Spleen (tissue), 11 donors: ENCODE results near the gene ALDH1A2. TPM values are rescaled to one million over a fixed set of nuclear protein-coding genes. Genes with fewer than 3 reads are reported as not detected.

Experiments
- DNase-seq: peaks from one replicate; pipeline ENCODE4 v3.0.0-alpha.2; 2020
- H3K27ac ChIP-seq, 8 donors: fragments of 200-600 bp; sonication (generic) in 7 of 8; 1 replicate in 4 of 8; 2 replicates in 4 of 8; pipeline versions ENCODE4 v1.5.0 to v1.8.0; 2016 to 2021; ENCODE audit warnings: inconsistent platforms in 4 of 8, mild to moderate bottlenecking in 4 of 8, moderate library complexity in 1 of 8
- H3K27me3 ChIP-seq, 7 donors: fragments of 200-600 bp; sonication (generic) in 6 of 7; replicated peaks in 1 of 7; 1 replicate in 4 of 7; 2 replicates in 3 of 7; pipeline versions ENCODE4 v1.5.0 to v1.8.0; 2016 to 2021; ENCODE audit warnings: inconsistent platforms in 3 of 7, mild to moderate bottlenecking in 1 of 7
- H3K36me3 ChIP-seq, 6 donors: fragments of 200-600 bp; sonication (generic) in 5 of 6; 1 replicate in 4 of 6; 2 replicates in 2 of 6; pipeline versions ENCODE4 v1.5.0 to v1.8.0; 2016 to 2021; ENCODE audit warnings: inconsistent platforms in 2 of 6
- H3K4me1 ChIP-seq, 6 donors: fragments of 200-600 bp; sonication (generic) in 5 of 6; 1 replicate in 3 of 6; 2 replicates in 3 of 6; pipeline versions ENCODE4 v1.5.0 to v1.8.0; 2016 to 2021; ENCODE audit warnings: inconsistent platforms in 3 of 6
- H3K4me3 ChIP-seq, 8 donors: fragments of 200-600 bp; sonication (generic) in 7 of 8; 1 replicate in 4 of 8; 2 replicates in 4 of 8; pipeline versions ENCODE4 v1.5.0 to v1.8.0; 2016 to 2021; ENCODE audit warnings: inconsistent platforms in 4 of 8, mild to moderate bottlenecking in 4 of 8, moderate library complexity in 2 of 8
- H3K9me3 ChIP-seq, 8 donors: fragments of 200-600 bp; sonication (generic) in 7 of 8; 1 replicate in 4 of 8; 2 replicates in 4 of 8; pipeline versions ENCODE4 v1.5.0 to v1.8.0; 2016 to 2021; ENCODE audit warnings: inconsistent platforms in 4 of 8
- CTCF ChIP-seq, 11 experiments: fragments of 200-600 bp in 7 of 11; fragments of 450-650 bp in 4 of 11; sonication (generic) in 4 of 11; IDR thresholded peaks in 8 of 11; conservative IDR thresholded peaks in 3 of 11; 1 replicate in 7 of 11; 2 replicates in 4 of 11; pipeline versions ENCODE4 v1.4.0 to v1.8.0; 2016 to 2021; ENCODE audit warnings: antibody characterized with exemption in 11 of 11, inconsistent platforms in 4 of 11, mild to moderate bottlenecking in 1 of 11
- POLR2A ChIP-seq, 3 donors: fragments of 450-650 bp; IDR thresholded peaks; one replicate each; pipeline ENCODE4 v1.5.1; 2017; ENCODE audit warnings: antibody characterized with exemption in 3 of 3, mild to moderate bottlenecking in 1 of 3
- POLR2AphosphoS5 ChIP-seq, 3 donors: sonication (generic); formaldehyde crosslinking; IDR thresholded peaks; one replicate each; pipeline ENCODE4 v1.5.1; 2017; ENCODE audit warnings: antibody characterized with exemption in 3 of 3
- WGBS, 5 donors: extraction: QIAGEN DNeasy Blood & Tissue Kit in 3 of 5; methylation state at CpG; one replicate each; pipeline versions ENCODE4 v1.1.5 to v1.1.7; 2013 to 2018; 5-methylcytosine and 5-hydroxymethylcytosine counted together
- intact Hi-C: fragments of 100-400 bp; cut with DNase I; formaldehyde crosslinking; loops from one replicate; pipeline ENCODE4 v1.15.0; 2023; ENCODE audit warnings: low total_unique reads
- polyA plus RNA-seq, 3 donors: library from polyadenylated mRNA; stranded (reverse); fragments of 200-250 nt; gene quantifications; one replicate each; pipeline ENCODE4 v1.2.1, GENCODE V29; 2013
- total RNA-seq, 7 donors: library from RNA; depleted of rRNA in 3 of 7; stranded (reverse); fragments of >200 nt in 3 of 7; fragmentation: NEBNext Ultra II Directional in 4 of 7; extraction: Animal tissue kit (Norgen Biotek cat#: 25700) in 4 of 7; gene quantifications; one replicate each; pipeline versions ENCODE4 v1.1.0 to v1.2.1, GENCODE V29; 2016 to 2021
- donor health status: healthy with polysubstance abuse.
- donor health status: DM: no; HTN: no; CAD: no; lungs with moderate emphysema.
- donor health status: DM: no; HTN: no; CAD: no.
- donor health status: Bipolar disorder and iron deficiency.
- donor health status: healthy.
- donor health status: DM: no; HTN: no; CAD: no.
- donor health status: DM: yes; HTN: yes; CAD: no.

ALDH1A2 gene
- total and polyA plus RNA-seq, 10 donors: 0.26 to 20.3 (median 4.8) TPM

DNA sequence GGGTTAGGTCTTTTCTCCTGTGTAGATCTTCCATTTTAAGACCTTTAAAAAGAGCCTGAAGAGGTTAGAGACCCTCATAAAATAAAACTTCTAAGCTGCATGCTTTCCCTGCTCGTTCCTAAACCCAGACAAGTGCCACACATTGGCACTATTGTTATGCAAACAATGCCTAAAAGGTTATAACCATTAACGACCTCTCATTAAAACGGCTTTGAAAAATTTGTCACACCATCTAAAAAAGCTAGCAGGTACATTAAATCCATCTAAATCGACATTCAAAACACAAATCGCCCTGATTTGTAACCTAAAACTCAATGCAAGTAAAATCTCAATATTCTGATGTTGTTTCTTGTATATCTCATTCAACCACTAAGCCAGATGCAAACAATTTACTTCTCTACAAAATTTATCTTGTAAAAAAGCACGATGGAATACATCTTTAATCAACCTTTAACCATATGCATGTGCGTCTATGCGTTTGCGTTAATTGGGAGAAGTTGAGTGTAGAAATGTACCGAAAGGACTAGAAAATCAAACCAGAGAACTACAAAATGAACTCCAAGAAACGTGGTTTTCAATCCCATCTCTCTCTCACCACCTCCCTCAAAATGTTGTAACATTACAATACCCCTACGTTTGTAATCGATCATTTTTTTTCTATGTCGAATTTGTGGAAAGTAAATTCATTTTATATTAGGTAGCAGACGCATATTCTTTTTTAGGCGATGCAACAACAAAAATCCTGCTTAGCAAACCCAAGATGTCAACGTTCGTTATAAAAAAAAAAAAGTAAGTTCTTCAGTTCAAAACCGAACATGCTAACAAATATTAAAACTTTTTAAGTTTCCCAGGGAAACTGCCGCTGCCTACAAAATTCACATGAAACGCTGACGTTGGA lies 1.2 kb downstream of the ALDH1A2 start:
- intact Hi-C loops: loop anchor here (10.0 kb wide), 1 partner anchor 310 kb away; no protein-coding TSS in a partner anchor
- TF ChIP-seq POLR2AphosphoS5 (IDR thresholded peaks at IDR 0.05) (no peak), CTCF (IDR thresholded peaks at IDR 0.05 in 8 of 11, conservative IDR thresholded peaks at IDR 0.05 in 3 of 11) (no peak), POLR2A (IDR thresholded peaks at IDR 0.05) (no peak)
- Histone ChIP-seq H3K4me1 (peaks cover 4 to 23% (median 18%) of the 10 kb centered on the region in 6 donors), H3K27me3 (peaks cover 8 to 99% (median 62%) of the 10 kb centered on the region in 7 donors), H3K27ac (peak overlapping the region in 3 of 8 donors; percentile 53 to 78 (median 58)), H3K36me3 (no peaks in the 10 kb centered on the region), H3K9me3 (no peaks in the 10 kb centered on the region), H3K4me3 (peak overlapping the region in 2 of 8 donors; percentile 53 to 74)
- DNase-seq: no peak
- 21 to 29% (median 29%) methylated on average over 22 of the region's 22 CpGs for WGBS, 5 donors

DNA sequence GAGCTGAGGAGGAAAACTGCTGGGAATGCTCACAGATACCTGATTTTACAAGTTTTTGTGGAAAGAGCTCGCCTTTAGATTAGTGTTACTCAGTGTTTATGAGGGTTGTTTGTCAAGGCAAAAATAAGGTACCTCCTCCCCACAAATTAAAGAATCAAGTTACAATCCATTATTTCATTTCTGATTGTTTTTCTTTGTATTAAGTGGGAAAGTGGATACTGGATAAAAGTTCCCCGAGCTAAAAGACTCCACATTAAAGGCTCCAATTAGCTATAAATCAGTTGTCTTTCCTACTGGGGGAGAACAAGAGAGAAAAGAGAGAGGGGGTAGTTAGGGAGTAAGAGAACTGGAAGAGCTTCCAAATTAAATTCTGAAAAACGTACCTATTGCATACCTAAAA lies 1.9 kb downstream of the ALDH1A2 start:
- intact Hi-C loops: loop anchor here (10.0 kb wide), 1 partner anchor 309 kb away; no protein-coding TSS in a partner anchor
- no peak overlapping the region for H3K4me3 ChIP-seq
- DNase-seq: no peak
- H3K27ac ChIP-seq: no peak overlapping the region
- peaks cover 4 to 23% (median 18%) of the 10 kb centered on the region in 6 donors for H3K4me1 ChIP-seq
- WGBS, 5 donors: 30 to 45% (median 41%) methylated on average over 3 of the region's 3 CpGs
- H3K27me3 ChIP-seq: peaks cover 8 to 97% (median 62%) of the 10 kb centered on the region in 7 donors
- TF ChIP-seq CTCF (IDR thresholded peaks at IDR 0.05 in 8 of 11, conservative IDR thresholded peaks at IDR 0.05 in 3 of 11): no peak
- no peak for TF ChIP-seq POLR2AphosphoS5 (IDR thresholded peaks at IDR 0.05)
- no peak for TF ChIP-seq POLR2A (IDR thresholded peaks at IDR 0.05)
- no peaks in the 10 kb centered on the region for H3K36me3 ChIP-seq
- no peaks in the 10 kb centered on the region for H3K9me3 ChIP-seq

DNA sequence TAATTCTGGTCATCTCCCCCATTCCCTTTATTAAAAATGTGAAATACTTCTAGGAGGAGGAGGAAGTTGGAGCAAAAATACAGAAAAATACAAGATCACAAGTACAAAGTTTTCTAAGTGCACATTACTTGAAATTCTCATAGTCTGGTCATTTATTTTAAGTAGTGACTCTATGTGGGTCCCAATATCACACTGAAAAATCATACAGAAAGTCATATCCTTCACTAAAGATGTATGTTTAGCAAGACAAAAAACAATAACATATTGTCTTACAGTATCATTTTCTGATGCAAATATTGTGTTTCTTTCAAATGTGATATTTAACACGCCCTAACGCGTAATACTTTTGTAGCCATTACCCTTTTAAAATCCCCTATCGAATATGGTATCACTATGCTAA lies 2.5 kb downstream of the ALDH1A2 start:
- H3K4me1 ChIP-seq: peaks cover 4 to 23% (median 18%) of the 10 kb centered on the region in 6 donors
- no peaks in the 10 kb centered on the region for H3K36me3 ChIP-seq
- no peak for TF ChIP-seq POLR2AphosphoS5 (IDR thresholded peaks at IDR 0.05)
- TF ChIP-seq POLR2A (IDR thresholded peaks at IDR 0.05): no peak
- no peak for TF ChIP-seq CTCF (IDR thresholded peaks at IDR 0.05 in 8 of 11, conservative IDR thresholded peaks at IDR 0.05 in 3 of 11)
- H3K4me3 ChIP-seq: no peak overlapping the region
- intact Hi-C loops: loop anchor here (10.0 kb wide), 1 partner anchor 308 kb away; no protein-coding TSS in a partner anchor
- no peak overlapping the region for H3K27ac ChIP-seq
- H3K9me3 ChIP-seq: no peaks in the 10 kb centered on the region
- peaks cover 8 to 93% (median 56%) of the 10 kb centered on the region in 7 donors for H3K27me3 ChIP-seq
- WGBS, 5 donors: 86 to 93% (median 92%) methylated on average over 4 of the region's 4 CpGs
- DNase-seq: no peak

GRCh38 chr15:58062175-58062574 lies 3.3 kb downstream of the ALDH1A2 start:
- TF ChIP-seq POLR2A (IDR thresholded peaks at IDR 0.05): no peak
- TF ChIP-seq POLR2AphosphoS5 (IDR thresholded peaks at IDR 0.05): no peak
- TF ChIP-seq CTCF (IDR thresholded peaks at IDR 0.05 in 8 of 11, conservative IDR thresholded peaks at IDR 0.05 in 3 of 11): no peak
- Histone ChIP-seq H3K4me3 (no peak overlapping the region), H3K27ac (no peak overlapping the region), H3K4me1 (peaks cover 4 to 23% (median 18%) of the 10 kb centered on the region in 6 donors), H3K9me3 (no peaks in the 10 kb centered on the region), H3K27me3 (peaks cover 8 to 92% (median 50%) of the 10 kb centered on the region in 7 donors), H3K36me3 (no peaks in the 10 kb centered on the region)
- DNase-seq: no peak
- intact Hi-C loops: loop anchor here (10.0 kb wide), 1 partner anchor 307 kb away; no protein-coding TSS in a partner anchor
- 41 to 56% (median 52%) methylated on average over 5 of the region's 5 CpGs for WGBS, 5 donors
